Spinal cord (tissue), 10 donors: ENCODE data around the gene ZNF775. TPM values are rescaled to one million over a fixed set of nuclear protein-coding genes. Genes with fewer than 3 reads are reported as not detected.
A peak's percentile ranks its signal among the peaks of the same experiment; 100 is the strongest.

ENCODE experiments used
- DNase-seq, 6 donors: peaks; one replicate each; pipeline versions ENCODE4 v3.0.0 to v3.0.0-alpha.2; 2013 to 2015; ENCODE audit warnings: low spot score in 6 of 6, low read depth in 4 of 6
- H3K27ac ChIP-seq: one replicate; pipeline ENCODE4 v1.5.1; 2013; ENCODE audit warnings: low read depth, low read length, control low read depth
- H3K27me3 ChIP-seq: one replicate; pipeline ENCODE4 v1.6.1; 2013; ENCODE audit warnings: low read length; ENCODE audit not compliant: control insufficient read depth, insufficient read depth
- H3K36me3 ChIP-seq: one replicate; pipeline ENCODE4 v1.6.1; 2013; ENCODE audit warnings: low read length; ENCODE audit not compliant: control insufficient read depth, insufficient read depth
- H3K4me1 ChIP-seq: one replicate; pipeline ENCODE4 v1.6.1; 2013; ENCODE audit warnings: low read length; ENCODE audit not compliant: control insufficient read depth, insufficient read depth
- H3K4me3 ChIP-seq: one replicate; pipeline ENCODE4 v1.5.1; 2013; ENCODE audit warnings: low read depth, low read length, control low read depth
- H3K9me3 ChIP-seq: one replicate; pipeline ENCODE4 v1.6.1; 2013; ENCODE audit warnings: low read length; ENCODE audit not compliant: control insufficient read depth, insufficient read depth
- WGBS: methylation state at CpG from one replicate; pipeline ENCODE4 v1.1.5; 2013; ENCODE audit warnings: missing lambda C conversion rate; ENCODE audit not compliant: insufficient coverage; 5-methylcytosine and 5-hydroxymethylcytosine counted together
- polyA plus RNA-seq, 2 donors: library from polyadenylated mRNA; unstranded; fragments of 120-200 nt; gene quantifications; one replicate each; pipeline ENCODE4 v1.2.1, GENCODE V29; 2013; ENCODE audit not compliant: insufficient read length in 2 of 2
- total RNA-seq, 2 donors: library from RNA; depleted of rRNA in 1 of 2; stranded (reverse); fragments of 120-200 nt in 1 of 2; fragments of >200 nt in 1 of 2; gene quantifications; one replicate each; pipeline versions ENCODE4 v1.2.3 to v1.2.4, GENCODE V29; 2013 to 2014
- donor health status: healthy.

The ZNF775 gene
- total and polyA plus RNA-seq, 4 donors: 7.3 to 19.1 (median 14.0) TPM

GRCh38 chr7:150336746-150337145, 42.4 kb upstream of the ZNF775 start:
- whole genome bisulfite sequencing: 95% methylated on average over 14 of the region's 14 CpGs
- no peak for DNase-seq
- peaks cover 62% of the 10 kb centered on the region for H3K36me3 ChIP-seq

DNA sequence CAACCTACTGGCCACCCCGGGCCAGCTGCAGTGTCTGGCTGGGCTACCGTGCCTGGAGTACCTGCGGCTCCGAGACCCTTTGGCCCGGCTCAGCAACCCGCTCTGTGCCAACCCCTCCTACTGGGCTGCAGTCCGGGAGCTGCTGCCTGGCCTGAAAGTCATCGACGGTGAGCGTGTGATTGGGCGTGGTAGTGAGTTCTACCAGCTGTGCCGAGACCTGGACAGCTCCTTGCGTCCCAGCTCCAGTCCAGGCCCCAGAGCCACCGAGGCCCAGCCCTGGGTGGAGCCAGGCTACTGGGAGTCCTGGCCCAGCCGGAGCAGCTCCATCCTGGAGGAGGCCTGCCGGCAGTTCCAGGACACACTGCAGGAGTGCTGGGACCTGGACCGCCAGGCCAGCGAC, 42.0 kb upstream of the ZNF775 start:
- no peak for DNase-seq
- 91% methylated on average over 18 of the region's 18 CpGs for WGBS
- Histone ChIP-seq H3K27ac (no peak overlapping the region), H3K36me3 (peaks cover 58% of the 10 kb centered on the region), H3K4me1 (peaks cover 57% of the 10 kb centered on the region), H3K9me3 (no peaks in the 10 kb centered on the region), H3K4me3 (no peak overlapping the region), H3K27me3 (peaks cover 15% of the 10 kb centered on the region)

More at GRCh38 chr7:150336746-150337145, 42.4 kb upstream of the ZNF775 start:
- Histone ChIP-seq H3K4me3 (no peak overlapping the region), H3K4me1 (peaks cover 53% of the 10 kb centered on the region), H3K9me3 (no peaks in the 10 kb centered on the region), H3K27me3 (peaks cover 15% of the 10 kb centered on the region), H3K27ac (no peak overlapping the region)

GRCh38 chr7:150337659-150338081, 41.5 kb upstream of the ZNF775 start:
- Histone ChIP-seq H3K27me3 (peaks cover 15% of the 10 kb centered on the region), H3K9me3 (no peaks in the 10 kb centered on the region), H3K27ac (no peak overlapping the region), H3K4me3 (no peak overlapping the region), H3K4me1 (peaks cover 57% of the 10 kb centered on the region), H3K36me3 (peaks cover 57% of the 10 kb centered on the region)
- 81% methylated on average over 4 of the region's 6 CpGs for WGBS
- no peak for DNase-seq

DNA sequence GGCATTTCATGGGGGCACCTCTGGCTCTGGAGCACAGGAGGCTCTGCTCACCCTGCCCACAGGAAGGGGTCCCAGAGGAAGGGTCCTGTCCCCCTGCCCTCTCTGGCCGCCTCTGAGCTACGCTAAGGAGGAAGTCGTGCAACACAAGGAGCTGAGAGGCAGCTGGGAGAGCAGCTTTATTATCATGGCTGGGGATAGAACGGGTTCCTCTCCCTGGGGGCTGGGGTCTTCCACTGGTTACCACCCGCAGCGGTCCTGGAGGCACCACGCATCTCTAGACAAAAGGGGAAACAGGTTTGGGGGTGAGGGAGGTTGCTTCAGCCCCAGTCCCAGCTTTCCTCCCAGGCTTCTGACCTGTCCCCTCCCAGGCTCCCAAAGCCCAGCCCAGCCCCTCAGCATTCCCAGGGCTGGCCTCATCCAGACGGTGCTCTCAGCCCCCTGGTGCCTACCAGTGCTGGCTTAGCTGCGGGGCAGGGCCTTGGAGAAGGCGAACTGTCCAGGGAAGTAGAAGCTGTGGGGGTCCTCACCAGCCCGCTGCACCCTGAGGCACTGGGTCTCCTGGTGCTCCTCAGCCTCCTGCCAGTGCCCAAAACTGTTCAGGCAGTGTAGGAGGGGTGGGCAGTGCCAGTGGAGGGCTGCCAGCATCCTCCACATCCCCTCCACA, 40.8 kb upstream of the ZNF775 start:
- H3K4me3 ChIP-seq: no peak overlapping the region
- peaks cover 15% of the 10 kb centered on the region for H3K27me3 ChIP-seq
- DNase-seq: no peak
- H3K4me1 ChIP-seq: peaks cover 57% of the 10 kb centered on the region
- H3K27ac ChIP-seq: no peak overlapping the region
- peaks cover 50% of the 10 kb centered on the region for H3K36me3 ChIP-seq
- 57% methylated on average over 9 of the region's 11 CpGs for WGBS
- no peaks in the 10 kb centered on the region for H3K9me3 ChIP-seq

- WGBS: 100% methylated on average over 1 of the region's 9 CpGs
- H3K4me3 ChIP-seq: peak overlapping the region; percentile 57
These were observed 39.7 kb upstream of the ZNF775 start for GRCh38 chr7:150339409-150339809.

DNA sequence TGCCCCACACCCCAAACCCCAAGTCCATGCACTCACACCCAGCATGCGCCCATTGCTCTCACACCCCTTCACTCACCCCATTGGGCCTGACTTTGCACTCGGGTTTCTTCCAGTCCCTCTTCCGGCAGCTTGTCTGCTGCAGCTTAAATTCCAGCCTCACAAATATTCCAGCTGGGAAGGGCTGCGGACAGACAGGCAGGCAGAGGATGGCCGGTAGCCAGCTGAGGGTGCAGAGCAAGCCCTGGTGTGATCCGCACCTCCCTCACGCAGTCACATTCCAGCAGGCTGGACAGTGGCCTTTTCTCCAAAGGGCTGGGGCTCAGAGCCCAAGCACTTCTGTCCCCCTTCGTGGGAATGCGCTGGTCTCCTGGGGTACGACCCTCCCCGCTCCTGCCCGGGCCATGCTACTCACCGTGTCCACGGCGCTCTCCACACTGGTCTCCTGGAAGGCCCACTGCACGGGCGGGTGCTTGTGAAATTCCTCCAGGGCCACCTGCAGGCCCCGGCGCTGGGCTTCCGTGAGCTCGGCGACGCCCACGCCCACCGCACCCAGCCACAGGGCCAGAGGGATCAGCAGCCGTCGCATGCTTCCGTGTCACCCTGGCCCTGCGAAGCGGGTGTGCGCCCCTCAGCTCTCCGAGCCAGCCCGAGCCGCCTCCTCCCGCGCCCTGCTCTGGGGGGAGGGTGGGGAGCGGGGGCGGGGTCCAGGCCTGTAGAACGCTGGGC, 38.9 kb upstream of the ZNF775 start:
- peak in 1 of 6 donors; percentile 50 for DNase-seq
- WGBS: 32% methylated on average over 25 of the region's 39 CpGs
- peaks cover 54% of the 10 kb centered on the region for H3K4me1 ChIP-seq
- H3K27me3 ChIP-seq: peaks cover 15% of the 10 kb centered on the region
- peaks cover 40% of the 10 kb centered on the region for H3K36me3 ChIP-seq
- peak overlapping the region; percentile 57 for H3K4me3 ChIP-seq
- peak overlapping the region; percentile 43 for H3K27ac ChIP-seq
- no peaks in the 10 kb centered on the region for H3K9me3 ChIP-seq

More at GRCh38 chr7:150339409-150339809, 39.7 kb upstream of the ZNF775 start:
- no peaks in the 10 kb centered on the region for H3K9me3 ChIP-seq
- H3K36me3 ChIP-seq: peaks cover 43% of the 10 kb centered on the region
- H3K27ac ChIP-seq: no peak overlapping the region
- DNase-seq: no peak
- H3K4me1 ChIP-seq: peaks cover 57% of the 10 kb centered on the region
- H3K27me3 ChIP-seq: peaks cover 15% of the 10 kb centered on the region

DNA sequence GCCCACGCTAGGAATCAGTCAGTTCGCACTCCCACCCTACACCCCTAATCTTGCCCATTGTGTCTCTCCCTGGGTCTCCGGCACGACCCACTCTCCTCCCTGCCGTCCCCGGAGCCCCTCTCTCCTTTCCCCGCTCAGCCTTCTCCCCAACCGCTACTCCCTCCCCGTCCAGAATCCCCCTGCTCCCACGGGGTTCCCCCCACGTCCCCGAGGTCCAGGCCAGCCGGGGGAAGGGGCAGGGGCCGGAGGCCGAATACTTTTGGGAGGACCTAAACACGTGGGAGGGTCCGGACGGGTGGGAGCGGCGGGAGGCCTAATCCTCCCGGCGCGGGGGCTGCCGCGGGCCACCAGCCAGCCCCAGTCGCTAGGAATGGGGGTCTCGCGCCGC, 38.3 kb upstream of the ZNF775 start:
- peak overlapping the region; percentile 64 for H3K27ac ChIP-seq
- no peak for DNase-seq
- WGBS: 10% methylated on average over 25 of the region's 29 CpGs
- no peaks in the 10 kb centered on the region for H3K9me3 ChIP-seq
- peaks cover 48% of the 10 kb centered on the region for H3K4me1 ChIP-seq
- H3K4me3 ChIP-seq: peak overlapping the region; percentile 57
- peaks cover 15% of the 10 kb centered on the region for H3K27me3 ChIP-seq
- peaks cover 37% of the 10 kb centered on the region for H3K36me3 ChIP-seq

DNA sequence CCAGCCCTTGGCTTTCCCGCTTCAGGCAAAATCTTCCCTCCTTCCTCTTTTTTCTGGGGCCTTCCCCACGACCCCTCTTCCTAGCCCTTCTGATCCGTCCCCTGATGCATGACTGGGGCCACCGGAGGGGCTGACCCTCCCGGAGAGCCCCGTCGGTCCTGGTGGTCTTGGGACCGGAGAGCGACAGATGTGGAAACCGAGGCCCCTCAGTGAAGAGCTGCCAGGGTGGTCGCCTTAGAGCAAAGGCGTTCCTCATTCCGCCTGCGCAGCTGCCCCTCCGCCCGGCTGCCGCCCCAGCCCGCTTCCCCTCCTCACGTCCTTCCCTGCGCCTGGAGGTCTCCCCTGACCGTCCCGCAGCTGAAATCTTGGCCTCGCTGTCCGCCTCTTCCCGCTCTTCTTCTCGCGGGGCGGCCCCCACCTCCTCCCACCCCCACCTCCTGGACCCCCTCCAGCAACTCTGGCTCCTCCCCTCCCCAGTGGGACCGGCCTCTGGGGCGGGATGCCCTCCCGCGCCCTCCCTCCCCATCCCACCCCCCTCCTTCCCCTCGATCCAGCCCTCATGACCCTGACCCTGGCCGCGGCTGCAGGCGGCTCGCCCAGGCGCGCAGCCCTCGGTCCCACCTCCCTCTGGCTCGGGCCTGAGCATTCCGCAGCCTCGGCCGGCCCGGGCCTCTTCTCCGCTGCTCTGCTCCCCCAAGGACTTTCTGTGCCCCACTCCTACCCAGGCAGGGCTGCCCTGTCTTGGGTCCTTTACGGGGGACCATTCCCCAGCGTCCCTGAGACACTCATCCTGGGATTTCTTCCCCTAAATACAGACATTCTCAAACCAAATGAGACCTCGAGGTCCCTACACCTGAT, 37.6 kb upstream of the ZNF775 start, which contains the start of gene RARRES2:
Gene RARRES2, minus strand, starts transcription at position 367 of the 858 bp plus-strand sequence. CDS start 1,020 bp downstream, outside the sequence.
- H3K27me3 ChIP-seq: peaks cover 15% of the 10 kb centered on the region
- H3K4me3 ChIP-seq: peak within 1 kb of the TSS; percentile 57
- peak in 1 of 6 donors; percentile 68 for DNase-seq
- H3K9me3 ChIP-seq: no peaks in the 10 kb centered on the region
- peaks cover 43% of the 10 kb centered on the region for H3K4me1 ChIP-seq
- WGBS: 7% methylated on average over 38 of the region's 49 CpGs
- peaks cover 34% of the 10 kb centered on the region for H3K36me3 ChIP-seq
- H3K27ac ChIP-seq: peak within 1 kb of the TSS; percentile 64

GRCh38 chr7:150342121-150342408, 37.1 kb upstream of the ZNF775 start:
- no peak for DNase-seq
- Histone ChIP-seq H3K27ac (peak overlapping the region; percentile 57), H3K4me3 (no peak overlapping the region), H3K36me3 (peaks cover 28% of the 10 kb centered on the region), H3K9me3 (no peaks in the 10 kb centered on the region), H3K4me1 (peaks cover 40% of the 10 kb centered on the region), H3K27me3 (peaks cover 15% of the 10 kb centered on the region)
- 89% methylated on average over 3 of the region's 9 CpGs for WGBS
